GM19099 (cell line): Measurements from ENCODE around the gene TIAM2.

Experiments
- POLR2A ChIP-seq: IDR thresholded peaks from 3 replicates; pipeline ENCODE4 v1.6.1; 2011; ENCODE audit warnings: low read depth; ENCODE audit not compliant: insufficient read length; ENCODE audit errors: extremely low read depth

TIAM2 gene

DNA sequence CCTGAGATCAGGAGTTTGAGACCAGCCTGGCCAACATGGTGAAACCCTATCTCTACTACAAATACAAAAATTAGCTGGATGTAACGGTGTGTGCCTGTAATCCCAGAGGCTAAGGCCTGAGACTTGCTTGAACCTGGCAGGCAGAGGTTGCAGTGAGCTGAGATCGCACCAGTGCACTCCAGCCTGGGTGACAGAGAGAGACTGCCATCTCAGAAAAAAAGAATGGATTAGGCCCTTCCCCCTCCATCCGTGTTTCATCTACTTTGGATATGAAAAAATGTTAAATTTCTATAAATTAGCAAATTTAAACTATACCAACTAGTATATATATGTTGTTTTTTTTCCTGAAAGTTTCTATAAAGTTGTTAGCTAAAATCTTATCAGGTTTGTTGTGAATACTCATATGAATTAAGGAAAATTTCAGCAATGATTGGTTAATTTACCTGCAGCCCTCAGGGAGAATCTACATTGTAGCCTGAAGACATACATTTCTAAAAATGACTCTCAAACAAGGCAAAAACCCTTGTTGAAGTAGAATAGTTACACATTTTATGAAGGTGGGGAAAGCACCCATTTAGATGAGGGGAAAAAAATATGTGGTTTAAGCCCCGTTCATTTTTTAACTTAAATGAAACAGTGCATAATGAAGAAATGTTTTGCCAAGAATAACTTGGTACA is 120.9 kb downstream of the TIAM2 start:
- no peak for TF ChIP-seq POLR2A

DNA sequence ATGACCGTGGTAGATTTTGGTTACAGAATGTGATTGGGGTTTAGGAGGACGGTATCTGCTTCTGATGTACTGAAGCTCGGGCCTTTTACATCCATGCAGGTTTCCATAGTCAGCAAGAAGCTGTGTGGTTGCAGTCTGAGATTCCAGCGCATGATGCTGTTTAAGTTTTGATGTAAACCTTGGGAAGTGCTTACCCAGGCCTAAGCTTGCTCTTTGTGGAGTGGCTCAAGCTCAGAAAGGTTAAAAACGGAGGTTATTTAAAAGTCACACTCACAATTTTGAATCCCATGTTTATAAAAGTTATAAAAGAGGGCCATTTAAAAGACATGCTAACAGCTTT is 121.4 kb downstream of the TIAM2 start:
- TF ChIP-seq POLR2A = no peak

GRCh38 chr6:155117256-155117655 is 122.1 kb downstream of the TIAM2 start:
- TF ChIP-seq POLR2A = no peak

DNA sequence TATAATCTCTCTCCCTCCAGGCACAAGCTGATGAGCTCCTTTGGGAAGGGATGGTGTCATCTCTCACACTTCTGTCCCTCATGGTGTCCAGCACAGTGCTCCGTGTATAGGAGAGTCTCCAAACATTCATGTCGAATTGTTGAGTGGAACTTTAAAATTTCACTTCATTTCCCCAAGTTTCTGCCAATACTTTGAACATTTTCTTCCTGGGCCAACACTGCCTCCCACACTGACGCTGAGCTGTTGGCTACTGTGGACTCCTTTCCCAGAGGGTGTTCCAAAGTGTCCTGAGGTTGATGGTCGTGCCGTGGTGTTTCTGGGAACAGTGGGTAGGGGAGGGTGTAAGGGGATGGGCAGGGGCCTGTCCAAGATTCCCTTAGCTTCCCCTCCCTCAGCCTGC is 122.7 kb downstream of the TIAM2 start:
- no peak for TF ChIP-seq POLR2A

DNA sequence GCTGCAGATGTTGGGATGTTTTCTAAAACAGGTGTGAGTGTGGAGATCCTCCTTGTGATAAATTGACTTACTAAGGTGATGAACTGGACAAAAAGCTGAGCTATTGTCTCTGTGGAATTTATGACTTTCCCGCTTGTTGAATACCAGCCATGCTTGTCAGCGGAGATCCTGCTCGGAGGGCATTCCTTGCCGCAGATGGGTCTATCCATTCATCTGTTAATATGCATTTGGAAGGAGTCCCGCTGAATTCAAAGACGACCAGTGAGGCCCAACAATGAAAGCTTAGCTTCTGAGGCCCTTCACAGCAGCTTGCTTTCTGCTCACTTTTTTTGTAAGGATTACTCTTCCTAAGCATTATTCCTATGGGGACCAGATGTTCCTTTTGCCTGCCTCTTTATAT is 124.9 kb downstream of the TIAM2 start:
- no peak for TF ChIP-seq POLR2A

GRCh38 chr6:155121294-155121693 is 126.2 kb downstream of the TIAM2 start:
- no peak for TF ChIP-seq POLR2A

DNA sequence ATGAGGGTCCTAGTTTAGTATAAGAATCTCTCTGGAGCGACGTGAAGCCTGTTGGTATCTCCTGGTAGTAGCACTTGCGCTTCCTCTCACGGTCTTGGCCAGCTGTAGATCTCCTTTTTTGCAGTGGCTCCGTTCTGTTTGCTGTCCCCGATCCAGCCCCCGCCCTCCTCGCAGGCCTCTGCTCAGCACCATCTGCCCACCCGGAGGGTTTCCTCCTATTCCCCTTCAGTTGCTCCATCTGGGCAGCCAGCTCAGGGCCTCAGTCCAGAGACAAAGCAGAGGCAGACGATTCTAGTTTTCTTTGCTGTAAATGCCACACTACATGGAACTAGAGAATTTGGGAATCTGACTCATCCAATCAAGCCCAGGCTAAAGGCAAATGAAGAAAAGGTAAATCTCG is 126.6 kb downstream of the TIAM2 start:
- TF ChIP-seq POLR2A = no peak

- no peak for TF ChIP-seq POLR2A
These were observed 127.3 kb downstream of the TIAM2 start for GRCh38 chr6:155122199-155122950.

GRCh38 chr6:155123520-155123919 is 128.4 kb downstream of the TIAM2 start:
- TF ChIP-seq POLR2A = no peak

DNA sequence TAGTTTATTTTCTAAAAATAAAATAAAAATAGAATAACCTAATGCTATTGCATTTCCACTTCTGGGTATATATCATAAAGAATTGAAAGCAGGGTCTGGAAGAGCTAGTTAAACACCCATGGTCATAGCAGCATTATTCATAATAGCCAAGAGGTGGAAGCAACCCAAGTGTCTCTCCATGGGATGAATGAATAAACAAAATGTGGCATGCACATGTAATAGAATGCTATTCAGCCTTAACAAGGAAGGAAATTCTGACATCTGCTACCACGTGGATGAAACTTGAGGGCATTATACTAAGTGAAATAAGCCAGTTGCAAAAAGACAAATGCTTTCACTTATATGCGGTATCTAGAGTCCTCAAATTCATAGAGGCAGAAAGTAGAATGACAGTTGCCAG is 130.8 kb downstream of the TIAM2 start:
- no peak for TF ChIP-seq POLR2A

DNA sequence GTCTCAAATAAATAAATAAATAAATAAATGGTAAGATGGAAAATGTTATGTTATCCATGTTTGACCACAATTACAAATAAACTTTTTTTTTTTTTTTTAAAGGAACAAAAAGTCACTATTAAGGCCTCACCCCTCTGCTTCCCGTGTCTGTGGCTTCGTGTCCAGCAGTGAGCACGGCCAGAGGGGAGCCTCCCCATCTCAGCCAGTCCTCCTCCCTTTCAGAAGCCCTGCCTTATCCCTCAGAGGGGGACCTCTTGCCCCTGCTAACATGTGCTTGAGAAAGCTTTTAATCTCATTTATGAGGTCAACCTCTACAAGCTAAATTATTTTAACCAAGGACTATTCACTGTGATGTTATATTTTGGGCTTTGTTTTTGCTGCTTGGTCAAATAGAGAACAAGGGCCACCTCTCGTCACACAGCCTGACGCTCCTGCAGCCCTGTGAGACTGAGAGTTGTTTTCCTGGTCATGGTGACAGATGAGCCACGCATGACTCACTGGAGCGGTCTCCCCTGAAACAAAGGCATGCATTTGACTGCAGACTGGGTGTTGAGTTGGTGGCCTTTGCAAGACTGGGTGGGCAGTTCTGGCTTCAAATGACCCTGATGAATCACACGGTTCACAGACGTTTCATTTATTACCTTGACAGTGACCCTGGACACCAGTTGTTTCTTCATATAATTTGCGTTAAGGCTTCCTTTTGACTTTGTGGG is 131.8 kb downstream of the TIAM2 start:
- no peak for TF ChIP-seq POLR2A

DNA sequence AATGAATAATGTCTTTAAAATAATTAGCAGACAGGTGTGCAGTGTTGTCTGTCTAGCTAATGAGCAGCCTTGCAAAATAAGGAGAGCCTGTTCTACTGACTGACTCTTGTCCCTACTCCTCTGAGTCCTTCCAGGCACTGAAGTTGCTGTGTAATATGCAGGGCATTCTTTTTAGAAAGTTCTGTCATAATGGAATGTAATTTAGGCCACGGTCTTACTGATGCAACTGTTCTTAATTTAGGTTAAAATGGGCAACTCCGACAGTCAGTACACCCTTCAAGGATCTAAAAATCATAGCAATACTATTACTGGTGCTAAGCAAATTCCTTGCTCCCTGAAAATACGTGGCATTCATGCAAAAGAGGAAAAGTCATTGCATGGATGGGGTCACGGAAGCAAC is 133.9 kb downstream of the TIAM2 start:
- TF ChIP-seq POLR2A = no peak

- TF ChIP-seq POLR2A = no peak
These were observed 134.6 kb downstream of the TIAM2 start for GRCh38 chr6:155129744-155130143.

GRCh38 chr6:155130161-155130853 is 135.2 kb downstream of the TIAM2 start:
- no peak for TF ChIP-seq POLR2A

- TF ChIP-seq POLR2A = no peak
These were observed 137.5 kb downstream of the TIAM2 start for GRCh38 chr6:155132617-155133016.

DNA sequence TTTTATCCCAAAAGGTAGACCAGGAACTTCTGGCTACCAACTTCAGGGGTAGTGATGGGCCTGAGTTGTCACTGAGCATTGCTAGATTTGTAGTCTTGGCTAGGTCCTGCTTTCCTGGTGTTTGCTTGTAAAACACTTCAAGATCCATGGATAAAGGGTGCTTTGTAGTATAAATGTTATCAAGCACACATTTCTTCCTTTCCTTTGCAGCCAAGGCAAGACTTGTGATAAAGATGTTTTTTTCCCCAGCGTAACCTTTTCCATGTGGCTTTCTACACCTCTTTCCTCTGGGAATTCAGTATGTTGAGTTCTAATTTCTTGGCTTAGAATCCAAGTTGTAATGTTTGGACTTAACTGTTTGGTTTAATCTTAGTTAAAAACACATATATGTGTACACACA is 145.9 kb downstream of the TIAM2 start:
- TF ChIP-seq POLR2A = no peak

DNA sequence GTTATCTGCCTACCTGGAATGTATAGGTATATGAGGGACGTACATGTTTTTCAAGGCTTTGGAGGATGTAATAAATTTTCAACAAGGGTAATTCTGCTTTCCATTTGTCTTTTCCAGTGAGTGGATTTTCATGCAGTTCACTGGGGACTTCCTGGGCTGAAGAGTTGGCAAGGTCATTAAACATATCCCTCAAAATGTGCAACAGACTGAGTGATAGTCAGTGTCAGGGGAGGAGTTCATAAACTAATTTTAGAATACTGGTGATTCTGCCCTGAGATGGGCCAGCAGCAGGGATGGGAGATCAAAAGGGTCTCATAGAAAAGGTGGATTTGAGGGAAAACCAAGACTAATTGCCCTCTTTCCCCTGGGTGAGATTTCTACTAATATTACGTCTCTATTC is 146.4 kb downstream of the TIAM2 start:
- no peak for TF ChIP-seq POLR2A
